ENCODE measurements around the gene ADPRHL1. TPM values are rescaled to one million over a fixed set of nuclear protein-coding genes. Genes with fewer than 3 reads are reported as not detected.

Gene ADPRHL1
- total and polyA plus RNA-seq, 10 donors, result 0.52 to 4.3 (median 1.5) TPM

DNA sequence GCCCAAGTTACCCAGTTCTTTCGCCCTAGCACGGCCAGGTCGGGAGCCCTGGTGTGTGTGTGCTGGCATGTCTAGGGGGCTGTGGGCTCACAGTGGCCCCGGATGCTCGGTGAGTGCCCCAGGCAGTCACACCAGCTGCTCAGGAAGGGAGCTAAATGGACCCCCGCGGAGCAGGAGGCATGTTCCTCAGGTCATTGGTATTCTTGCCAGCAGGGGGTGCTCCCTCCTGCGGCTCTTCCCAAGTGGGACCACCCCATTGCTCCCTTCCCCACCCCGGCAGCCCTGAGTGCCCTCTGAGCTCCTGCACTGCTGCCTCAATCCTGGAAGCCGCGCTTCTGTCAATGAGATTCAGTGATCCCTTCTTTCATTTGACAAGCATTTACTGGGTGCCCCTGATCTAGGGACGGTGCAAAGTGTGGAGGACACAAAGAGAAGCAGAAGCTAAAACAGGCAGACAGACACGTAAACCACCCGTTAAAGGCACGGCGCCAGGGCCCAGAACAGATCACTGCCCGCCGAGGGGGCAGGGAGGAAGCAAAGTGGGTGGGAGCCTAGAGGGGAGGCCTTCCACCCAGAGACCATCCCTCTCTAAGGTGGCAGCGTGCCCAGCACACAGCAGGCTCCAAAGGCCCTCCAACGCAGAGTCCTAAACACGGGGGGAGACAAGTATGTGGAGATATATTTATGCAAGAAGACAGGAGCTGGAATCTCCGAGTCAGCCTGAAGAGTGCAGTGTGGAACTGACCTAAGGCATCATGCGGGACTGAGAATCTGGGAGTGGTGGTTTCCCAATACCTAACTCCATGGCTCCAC is 5.2 kb upstream of the ADPRHL1 start:
- Histone ChIP-seq H3K27ac (no peak overlapping the region), H3K36me3 (peaks cover 0 to 94% (median 50%) of the 10 kb centered on the region in 6 donors), H3K4me3 (no peak overlapping the region), H3K27me3 (replicated peaks in 1 of 7) (no peaks in the 10 kb centered on the region), H3K4me1 (no peaks in the 10 kb centered on the region), H3K9me3 (no peaks in the 10 kb centered on the region)
- DNase-seq, result no peak
- intact Hi-C loops (cut with DNase I; ENCODE audit: low total_unique reads), result loop anchor here (10.0 kb wide), 1 partner anchor 106 kb away; no protein-coding TSS in a partner anchor
- TF ChIP-seq POLR2A (IDR thresholded peaks at IDR 0.05), result no peak
- TF ChIP-seq, protein P1, sequence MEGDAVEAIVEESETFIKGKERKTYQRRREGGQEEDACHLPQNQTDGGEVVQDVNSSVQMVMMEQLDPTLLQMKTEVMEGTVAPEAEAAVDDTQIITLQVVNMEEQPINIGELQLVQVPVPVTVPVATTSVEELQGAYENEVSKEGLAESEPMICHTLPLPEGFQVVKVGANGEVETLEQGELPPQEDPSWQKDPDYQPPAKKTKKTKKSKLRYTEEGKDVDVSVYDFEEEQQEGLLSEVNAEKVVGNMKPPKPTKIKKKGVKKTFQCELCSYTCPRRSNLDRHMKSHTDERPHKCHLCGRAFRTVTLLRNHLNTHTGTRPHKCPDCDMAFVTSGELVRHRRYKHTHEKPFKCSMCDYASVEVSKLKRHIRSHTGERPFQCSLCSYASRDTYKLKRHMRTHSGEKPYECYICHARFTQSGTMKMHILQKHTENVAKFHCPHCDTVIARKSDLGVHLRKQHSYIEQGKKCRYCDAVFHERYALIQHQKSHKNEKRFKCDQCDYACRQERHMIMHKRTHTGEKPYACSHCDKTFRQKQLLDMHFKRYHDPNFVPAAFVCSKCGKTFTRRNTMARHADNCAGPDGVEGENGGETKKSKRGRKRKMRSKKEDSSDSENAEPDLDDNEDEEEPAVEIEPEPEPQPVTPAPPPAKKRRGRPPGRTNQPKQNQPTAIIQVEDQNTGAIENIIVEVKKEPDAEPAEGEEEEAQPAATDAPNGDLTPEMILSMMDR (IDR thresholded peaks at IDR 0.05 in 8 of 11, conservative IDR thresholded peaks at IDR 0.05 in 3 of 11), result peak in 6 of 11 experiments; percentile 24 to 49 (median 39)
- TF ChIP-seq POLR2AphosphoS5 (IDR thresholded peaks at IDR 0.05), result no peak
- WGBS, 5 donors, result 72 to 86% (median 81%) methylated on average over 23 of the region's 23 CpGs

GRCh38 chr13:113457510-113457909 is 4.2 kb upstream of the ADPRHL1 start:
- Histone ChIP-seq H3K27me3 (replicated peaks in 1 of 7) (no peaks in the 10 kb centered on the region), H3K36me3 (peaks cover 0 to 100% (median 51%) of the 10 kb centered on the region in 6 donors), H3K4me3 (no peak overlapping the region), H3K27ac (no peak overlapping the region), H3K9me3 (no peaks in the 10 kb centered on the region), H3K4me1 (no peaks in the 10 kb centered on the region)
- intact Hi-C loops (cut with DNase I; ENCODE audit: low total_unique reads), result loop anchor here (10.0 kb wide), 1 partner anchor 107 kb away; no protein-coding TSS in a partner anchor
- DNase-seq, result no peak
- WGBS, 5 donors, result 92 to 94% (median 93%) methylated on average over 27 of the region's 27 CpGs
- no peak for TF ChIP-seq POLR2AphosphoS5 (IDR thresholded peaks at IDR 0.05)
- TF ChIP-seq, protein P1 (IDR thresholded peaks at IDR 0.05 in 8 of 11, conservative IDR thresholded peaks at IDR 0.05 in 3 of 11), result no peak
- TF ChIP-seq POLR2A (IDR thresholded peaks at IDR 0.05), result no peak

DNA sequence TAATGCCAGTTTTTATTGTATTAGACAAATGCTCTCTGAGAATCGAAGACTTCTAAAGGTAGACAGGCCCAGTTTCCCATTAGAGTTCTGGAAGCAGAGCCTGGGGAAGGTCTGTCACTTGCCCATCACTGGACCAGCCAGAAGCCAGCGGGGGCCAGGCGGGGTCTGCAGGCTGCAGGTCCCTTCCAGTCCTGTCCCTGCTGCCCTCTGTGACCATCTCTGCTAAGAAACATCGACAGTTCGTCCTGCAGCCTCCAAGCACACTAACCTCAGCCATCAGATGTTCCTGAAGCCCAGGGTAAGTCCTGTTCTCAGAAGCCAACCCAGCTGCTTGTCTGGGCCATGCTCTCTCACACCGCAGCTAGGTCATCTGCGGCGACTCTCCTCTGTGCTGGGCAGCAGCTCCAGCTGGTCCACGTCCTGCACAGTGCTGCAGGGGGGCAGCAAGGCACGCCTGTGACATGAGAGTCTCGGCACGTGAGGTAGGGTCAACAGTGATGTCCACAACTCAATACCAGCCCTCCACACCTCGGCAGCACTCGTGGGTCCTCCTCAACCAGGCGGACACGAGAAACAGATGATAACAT is 2.9 kb upstream of the ADPRHL1 start:
- no peaks in the 10 kb centered on the region for H3K9me3 ChIP-seq
- H3K4me1 ChIP-seq, result no peaks in the 10 kb centered on the region
- WGBS, 5 donors, result 92 to 97% (median 96%) methylated on average over 11 to 16 of the region's 16 CpGs
- no peaks in the 10 kb centered on the region for H3K27me3 ChIP-seq (replicated peaks in 1 of 7)
- no peak for DNase-seq
- no peak overlapping the region for H3K27ac ChIP-seq
- TF ChIP-seq, protein P1 (IDR thresholded peaks at IDR 0.05 in 8 of 11, conservative IDR thresholded peaks at IDR 0.05 in 3 of 11), result no peak
- TF ChIP-seq POLR2AphosphoS5 (IDR thresholded peaks at IDR 0.05) (no peak), POLR2A (IDR thresholded peaks at IDR 0.05) (no peak)
- H3K4me3 ChIP-seq, result no peak overlapping the region
- H3K36me3 ChIP-seq, result peaks cover 0 to 94% (median 53%) of the 10 kb centered on the region in 6 donors
- intact Hi-C loops (cut with DNase I; ENCODE audit: low total_unique reads), result loop anchor here (10.0 kb wide), 1 partner anchor 109 kb away; no protein-coding TSS in a partner anchor

GRCh38 chr13:113455384-113455783 is 2.1 kb upstream of the ADPRHL1 start:
- H3K9me3 ChIP-seq, result no peaks in the 10 kb centered on the region
- H3K4me1 ChIP-seq, result peaks cover 0 to 5% (median 0%) of the 10 kb centered on the region in 6 donors
- H3K36me3 ChIP-seq, result peaks cover 0 to 86% (median 46%) of the 10 kb centered on the region in 6 donors
- 87 to 98% (median 95%) methylated on average over 13 to 18 of the region's 18 CpGs for WGBS, 5 donors
- H3K27ac ChIP-seq, result no peak overlapping the region
- TF ChIP-seq, protein P1 (IDR thresholded peaks at IDR 0.05 in 8 of 11, conservative IDR thresholded peaks at IDR 0.05 in 3 of 11), result no peak
- TF ChIP-seq POLR2AphosphoS5 (IDR thresholded peaks at IDR 0.05), result no peak
- no peak for TF ChIP-seq POLR2A (IDR thresholded peaks at IDR 0.05)
- intact Hi-C loops (cut with DNase I; ENCODE audit: low total_unique reads), result loop anchor here (10.0 kb wide), 1 partner anchor 109 kb away; no protein-coding TSS in a partner anchor
- no peaks in the 10 kb centered on the region for H3K27me3 ChIP-seq (replicated peaks in 1 of 7)
- no peak for DNase-seq
- no peak overlapping the region for H3K4me3 ChIP-seq

Measured in spleen (tissue), 11 donors.